ENCODE data around the gene ZBTB12.
"Not testable (repeated sequence)": the region's sequence is repeated elsewhere in the genome, so short reads cannot be mapped to it uniquely, and the experiment has no call there.

The ZBTB12 gene

DNA sequence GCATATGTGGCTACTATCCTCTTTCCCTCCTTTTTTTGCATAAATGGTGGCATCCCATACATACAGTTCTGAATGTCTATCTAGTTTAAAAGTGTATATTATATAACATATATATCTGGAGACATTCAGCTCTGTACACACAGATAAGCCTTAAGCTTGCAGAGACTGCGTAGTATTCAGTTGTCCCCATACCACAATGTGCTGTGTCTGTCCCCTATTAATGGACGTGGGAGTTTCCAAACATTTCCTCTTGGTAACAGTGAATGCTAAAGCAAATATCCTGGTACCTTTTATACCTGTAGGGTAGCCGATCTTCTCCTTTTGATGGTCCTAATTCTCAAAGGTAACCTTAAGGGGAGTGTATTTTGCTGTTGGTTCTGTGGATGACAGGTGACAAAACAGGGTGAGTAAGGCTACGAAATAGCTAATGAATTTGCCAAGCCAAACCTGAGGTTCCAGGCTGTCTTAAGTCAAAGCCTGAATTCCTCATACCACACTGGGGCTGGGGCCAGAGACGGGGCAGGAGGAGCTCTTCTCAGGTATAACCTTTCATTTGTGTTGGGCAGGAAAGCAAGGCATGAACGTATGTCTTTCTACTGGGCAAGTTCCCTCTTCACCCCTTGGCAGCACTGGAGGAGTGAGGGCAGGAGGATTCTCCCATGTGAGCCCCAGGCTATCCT is 17.9 kb upstream of the ZBTB12 start:
- H3K4me3 ChIP-seq (ENCODE audit: low read depth in 1 of 2, low read length in 2 of 2) = no peak overlapping the region
- H3K27ac ChIP-seq (ENCODE audit: low read length) = no peak overlapping the region
- H3K27me3 ChIP-seq (ENCODE audit: low read depth, low read length) = no peaks in the 10 kb centered on the region
- H3K4me1 ChIP-seq (ENCODE audit: control insufficient read depth in 1 of 2, insufficient read depth in 2 of 2, low read length in 2 of 2) = no peaks in the 10 kb centered on the region
- no peaks in the 10 kb centered on the region for H3K36me3 ChIP-seq (ENCODE audit: control insufficient read depth in 1 of 2, insufficient read depth in 2 of 2, low read length in 2 of 2)
- H3K9me3 ChIP-seq (ENCODE audit: control insufficient read depth in 1 of 2, low read length in 2 of 2) = no peaks in the 10 kb centered on the region

DNA sequence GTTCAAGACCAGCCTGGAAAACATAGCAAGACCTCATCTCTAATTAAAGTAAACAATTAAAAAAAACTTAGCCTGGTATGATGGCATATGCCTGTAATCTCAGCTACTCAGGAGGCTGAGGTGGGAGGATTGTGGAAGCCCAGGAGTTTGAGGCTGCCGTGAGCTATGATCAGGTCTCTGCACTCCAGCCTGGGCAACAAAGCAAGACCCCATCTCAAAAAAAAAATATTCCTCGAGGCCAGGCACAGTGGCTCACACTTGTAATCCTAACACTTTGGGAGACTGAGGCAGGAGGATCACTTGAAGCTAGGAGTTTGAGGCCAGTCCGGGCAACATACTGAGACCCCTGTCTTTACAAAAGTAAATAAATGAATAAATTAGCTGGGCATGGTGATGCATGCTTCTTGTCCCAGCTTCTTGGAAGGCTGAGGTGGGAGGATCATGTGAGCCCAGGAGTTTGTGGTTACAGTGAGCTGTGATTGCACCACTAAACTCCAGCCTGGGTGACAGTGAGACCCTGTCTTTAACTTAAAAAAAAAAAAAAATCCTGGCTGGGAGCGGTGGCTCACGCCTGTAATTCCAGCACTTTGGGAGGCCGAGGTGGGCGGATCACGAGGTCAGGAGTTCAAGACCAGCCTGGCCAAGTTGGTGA is 16.3 kb upstream of the ZBTB12 start:
- H3K4me3 ChIP-seq (ENCODE audit: low read depth in 1 of 2, low read length in 2 of 2) = no peak overlapping the region
- no peaks in the 10 kb centered on the region for H3K27me3 ChIP-seq (ENCODE audit: low read depth, low read length)
- no peaks in the 10 kb centered on the region for H3K4me1 ChIP-seq (ENCODE audit: control insufficient read depth in 1 of 2, insufficient read depth in 2 of 2, low read length in 2 of 2)
- no peaks in the 10 kb centered on the region for H3K36me3 ChIP-seq (ENCODE audit: control insufficient read depth in 1 of 2, insufficient read depth in 2 of 2, low read length in 2 of 2)
- no peaks in the 10 kb centered on the region for H3K9me3 ChIP-seq (ENCODE audit: control insufficient read depth in 1 of 2, low read length in 2 of 2)
- H3K27ac ChIP-seq (ENCODE audit: low read length) = no peak overlapping the region

DNA sequence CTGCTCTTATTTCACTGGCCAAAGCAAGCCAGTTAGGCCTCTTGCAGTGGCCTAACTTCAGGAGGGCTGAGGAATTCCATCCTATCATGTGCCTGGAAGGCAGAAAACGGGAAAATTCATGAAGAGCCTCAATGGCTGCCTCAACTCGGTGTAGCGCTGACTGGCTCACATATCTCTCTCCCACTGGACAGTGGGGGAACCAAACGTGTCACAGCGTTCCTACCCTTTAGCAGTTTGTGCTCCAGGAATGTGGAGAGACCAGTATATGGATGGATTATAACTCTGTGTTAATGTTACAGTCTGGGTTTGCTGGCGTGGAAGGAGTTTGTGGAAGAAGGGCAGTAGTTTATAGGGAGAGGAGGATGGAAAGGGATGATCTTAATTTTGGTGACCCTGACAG is 13.9 kb upstream of the ZBTB12 start:
- H3K4me3 ChIP-seq (ENCODE audit: low read depth in 1 of 2, low read length in 2 of 2) = no peak overlapping the region
- no peaks in the 10 kb centered on the region for H3K36me3 ChIP-seq (ENCODE audit: control insufficient read depth in 1 of 2, insufficient read depth in 2 of 2, low read length in 2 of 2)
- H3K9me3 ChIP-seq (ENCODE audit: control insufficient read depth in 1 of 2, low read length in 2 of 2) = no peaks in the 10 kb centered on the region
- no peaks in the 10 kb centered on the region for H3K4me1 ChIP-seq (ENCODE audit: control insufficient read depth in 1 of 2, insufficient read depth in 2 of 2, low read length in 2 of 2)
- H3K27ac ChIP-seq (ENCODE audit: low read length) = no peak overlapping the region
- no peaks in the 10 kb centered on the region for H3K27me3 ChIP-seq (ENCODE audit: low read depth, low read length)

DNA sequence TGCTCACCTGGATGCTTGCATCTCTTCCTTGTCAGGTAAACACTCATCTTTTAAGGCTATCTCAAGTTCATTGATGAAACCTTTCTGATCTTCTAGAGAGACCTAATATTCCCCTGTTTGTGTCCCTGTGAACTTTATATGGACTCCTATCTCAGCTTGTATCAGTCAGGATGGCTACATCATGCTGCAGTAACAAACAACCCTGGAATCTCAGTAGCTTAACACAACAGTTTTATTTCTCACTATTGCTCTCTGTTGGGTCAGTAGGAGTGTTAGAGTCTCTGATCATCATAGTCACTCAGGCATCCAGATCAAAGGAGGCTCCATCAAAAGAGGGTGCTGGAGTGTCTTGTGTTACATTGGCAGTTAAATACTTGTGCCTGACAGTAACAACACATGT is 13.5 kb upstream of the ZBTB12 start:
- Histone ChIP-seq H3K27me3 (ENCODE audit: low read depth, low read length) (no peaks in the 10 kb centered on the region), H3K36me3 (ENCODE audit: control insufficient read depth in 1 of 2, insufficient read depth in 2 of 2, low read length in 2 of 2) (no peaks in the 10 kb centered on the region), H3K4me3 (ENCODE audit: low read depth in 1 of 2, low read length in 2 of 2) (no peak overlapping the region), H3K4me1 (ENCODE audit: control insufficient read depth in 1 of 2, insufficient read depth in 2 of 2, low read length in 2 of 2) (no peaks in the 10 kb centered on the region), H3K27ac (ENCODE audit: low read length) (no peak overlapping the region), H3K9me3 (ENCODE audit: control insufficient read depth in 1 of 2, low read length in 2 of 2) (no peaks in the 10 kb centered on the region)

DNA sequence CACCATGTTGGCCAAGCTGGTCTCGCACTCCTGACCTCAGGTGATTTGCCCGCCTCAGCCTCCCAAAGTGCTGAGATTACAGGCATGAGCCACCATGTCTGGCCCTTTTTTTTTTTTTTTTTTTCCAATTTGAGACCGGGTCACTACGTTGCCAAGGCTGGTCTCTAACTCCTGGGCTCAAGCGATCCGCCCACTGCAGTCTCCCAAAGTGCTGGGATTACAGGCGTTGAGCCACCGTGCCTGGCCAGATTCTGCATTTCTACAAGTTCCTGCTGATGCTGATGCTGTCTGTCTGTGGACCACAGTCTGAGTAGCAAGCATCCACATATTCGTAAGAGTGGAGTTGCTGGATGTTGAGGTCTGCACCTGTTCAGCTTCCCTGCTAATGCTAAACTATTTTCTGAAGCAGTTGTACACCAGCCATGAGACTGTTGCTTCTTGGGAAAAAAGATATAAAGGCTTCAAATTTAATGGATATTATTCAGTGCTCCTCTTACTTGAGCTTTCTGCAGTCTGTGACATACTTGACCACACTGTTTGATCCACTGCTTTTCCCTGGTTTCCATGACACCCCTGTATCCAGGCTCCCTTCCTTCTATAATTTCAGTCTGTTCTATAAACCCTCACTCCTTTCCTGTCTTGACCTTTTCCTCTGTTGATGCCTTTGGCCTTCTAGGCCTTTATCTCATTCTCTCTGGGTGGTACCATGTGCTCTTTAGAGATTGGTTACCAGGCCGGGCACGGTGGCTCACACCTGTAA is 10.1 kb upstream of the ZBTB12 start:
- H3K4me1 ChIP-seq (ENCODE audit: control insufficient read depth in 1 of 2, insufficient read depth in 2 of 2, low read length in 2 of 2) = no peaks in the 10 kb centered on the region
- H3K36me3 ChIP-seq (ENCODE audit: control insufficient read depth in 1 of 2, insufficient read depth in 2 of 2, low read length in 2 of 2) = no peaks in the 10 kb centered on the region
- H3K9me3 ChIP-seq (ENCODE audit: control insufficient read depth in 1 of 2, low read length in 2 of 2) = no peaks in the 10 kb centered on the region
- no peaks in the 10 kb centered on the region for H3K27me3 ChIP-seq (ENCODE audit: low read depth, low read length)
- H3K27ac ChIP-seq (ENCODE audit: low read length) = no peak overlapping the region
- H3K4me3 ChIP-seq (ENCODE audit: low read depth in 1 of 2, low read length in 2 of 2) = no peak overlapping the region

DNA sequence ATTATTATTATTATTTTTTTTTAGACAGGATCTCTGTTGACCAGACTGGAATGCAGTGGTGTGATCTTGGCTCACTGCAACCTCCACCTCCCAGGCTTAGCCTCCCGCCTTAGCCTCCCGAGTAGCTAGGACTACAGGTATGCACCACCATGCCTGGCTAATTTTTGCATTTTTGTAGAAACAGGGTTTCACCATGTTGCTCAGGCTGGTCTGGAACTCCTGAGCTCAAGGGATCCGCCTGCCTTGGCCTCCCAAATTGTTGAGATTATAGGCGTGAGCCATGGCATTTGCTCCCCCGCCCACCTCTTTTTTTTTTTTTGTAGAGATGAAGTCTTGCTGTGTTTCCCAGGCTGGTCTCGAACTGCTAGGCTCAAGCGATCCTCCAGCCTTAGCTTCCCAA is 7.4 kb upstream of the ZBTB12 start:
- not testable (repeated sequence) for H3K36me3 ChIP-seq (ENCODE audit: control insufficient read depth in 1 of 2, insufficient read depth in 2 of 2, low read length in 2 of 2); H3K4me3 ChIP-seq (ENCODE audit: low read depth in 1 of 2, low read length in 2 of 2); H3K4me1 ChIP-seq (ENCODE audit: control insufficient read depth in 1 of 2, insufficient read depth in 2 of 2, low read length in 2 of 2); H3K27me3 ChIP-seq (ENCODE audit: low read depth, low read length); H3K9me3 ChIP-seq (ENCODE audit: control insufficient read depth in 1 of 2, low read length in 2 of 2); H3K27ac ChIP-seq (ENCODE audit: low read length)

DNA sequence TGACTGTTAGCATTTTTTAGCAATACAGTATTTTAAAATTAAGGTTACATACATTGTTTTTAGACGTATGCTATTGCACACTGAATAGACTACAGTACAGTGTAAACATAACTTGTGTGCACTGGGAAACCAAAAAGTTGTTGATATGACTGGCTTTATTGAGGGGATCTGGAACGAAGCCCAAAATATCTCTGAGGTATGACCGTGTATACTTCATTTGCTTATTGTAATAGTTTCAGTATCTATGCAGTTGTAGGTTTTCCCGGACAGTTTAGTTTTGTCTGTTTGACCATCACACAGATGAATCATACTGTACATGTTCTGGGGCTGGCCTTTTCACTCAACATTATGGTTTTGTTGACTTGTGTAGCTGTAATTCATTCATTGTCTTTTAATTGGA is 6.9 kb upstream of the ZBTB12 start:
- Histone ChIP-seq H3K9me3 (ENCODE audit: control insufficient read depth in 1 of 2, low read length in 2 of 2) (no peaks in the 10 kb centered on the region), H3K4me3 (ENCODE audit: low read depth in 1 of 2, low read length in 2 of 2) (no peak overlapping the region), H3K27me3 (ENCODE audit: low read depth, low read length) (no peaks in the 10 kb centered on the region), H3K27ac (ENCODE audit: low read length) (no peak overlapping the region), H3K36me3 (ENCODE audit: control insufficient read depth in 1 of 2, insufficient read depth in 2 of 2, low read length in 2 of 2) (no peaks in the 10 kb centered on the region), H3K4me1 (ENCODE audit: control insufficient read depth in 1 of 2, insufficient read depth in 2 of 2, low read length in 2 of 2) (no peaks in the 10 kb centered on the region)

DNA sequence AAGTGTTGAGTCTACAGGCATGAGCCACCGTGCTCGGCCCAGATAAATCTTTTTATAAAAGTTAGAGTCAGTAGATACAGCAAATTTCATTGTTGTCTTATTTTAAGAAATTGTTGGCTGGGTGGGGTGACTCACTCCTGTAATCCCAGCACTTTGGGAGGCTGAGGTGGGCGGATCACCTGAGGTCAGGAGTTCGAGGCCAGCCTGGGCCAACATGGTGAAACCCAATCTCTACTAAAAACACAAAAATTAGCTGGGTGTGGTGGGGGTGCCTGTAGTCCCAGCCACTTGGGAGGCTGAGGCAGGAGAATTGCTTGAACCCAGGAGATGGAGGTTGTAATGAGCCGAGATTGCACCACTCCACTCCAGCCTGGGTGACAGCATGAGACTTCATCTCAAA is 6.4 kb upstream of the ZBTB12 start:
- H3K4me1 ChIP-seq (ENCODE audit: control insufficient read depth in 1 of 2, insufficient read depth in 2 of 2, low read length in 2 of 2); H3K36me3 ChIP-seq (ENCODE audit: control insufficient read depth in 1 of 2, insufficient read depth in 2 of 2, low read length in 2 of 2); H3K27ac ChIP-seq (ENCODE audit: low read length); H3K9me3 ChIP-seq (ENCODE audit: control insufficient read depth in 1 of 2, low read length in 2 of 2); H3K27me3 ChIP-seq (ENCODE audit: low read depth, low read length); H3K4me3 ChIP-seq (ENCODE audit: low read depth in 1 of 2, low read length in 2 of 2): not testable (repeated sequence)

DNA sequence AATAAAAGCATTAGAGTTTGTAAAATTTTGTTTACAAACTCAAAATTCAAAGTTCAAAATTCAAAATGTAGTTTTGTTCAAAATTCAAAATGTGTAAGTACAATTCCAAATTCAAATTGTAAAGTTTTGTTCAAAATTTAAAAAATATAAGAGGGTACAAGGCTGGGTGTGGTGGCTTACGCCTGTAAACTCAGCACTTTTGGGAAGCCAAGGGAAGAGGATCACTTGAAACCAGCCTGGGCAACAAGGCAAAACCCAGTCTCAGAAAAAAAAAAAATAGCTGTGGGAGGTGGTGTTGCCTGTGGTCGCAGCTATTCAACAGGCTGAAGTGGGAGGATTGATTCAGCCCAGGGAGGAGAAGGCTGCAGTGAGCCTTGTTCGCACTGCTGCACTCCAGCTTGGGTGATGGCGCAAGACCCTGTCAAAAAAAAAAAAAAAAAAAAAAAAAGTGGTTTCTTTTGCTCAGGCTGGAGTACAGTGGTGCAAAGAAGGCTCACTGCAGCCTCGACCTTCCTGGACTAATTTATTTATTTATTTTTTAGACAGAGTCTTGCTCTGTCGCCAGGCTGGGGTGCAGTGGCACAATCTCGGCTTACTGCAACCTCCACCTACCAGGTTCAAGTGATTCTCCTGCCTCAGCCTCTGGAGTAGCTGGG is 5.4 kb upstream of the ZBTB12 start:
- H3K27ac ChIP-seq (ENCODE audit: low read length) = no peak overlapping the region

DNA sequence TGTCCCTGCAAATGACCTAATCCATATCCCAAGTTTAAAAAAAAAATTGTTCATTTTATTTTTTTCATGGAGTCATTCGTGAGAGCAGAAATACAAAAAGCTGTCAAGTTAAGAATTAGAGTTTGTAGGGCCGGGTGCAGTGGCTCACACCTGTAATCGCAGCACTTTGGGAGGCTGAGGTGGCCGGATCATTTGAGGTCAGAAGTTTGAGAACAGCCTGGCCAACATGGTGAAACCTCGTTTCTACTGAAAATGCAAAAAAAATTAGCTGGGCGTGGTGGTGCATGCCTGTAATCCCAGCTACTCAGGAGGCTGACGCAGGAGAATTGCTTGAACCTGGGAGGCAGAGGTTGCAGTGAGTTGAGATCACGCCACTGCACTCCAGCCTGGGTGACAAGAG is 4.8 kb upstream of the ZBTB12 start:
- H3K27ac ChIP-seq (ENCODE audit: low read length); H3K36me3 ChIP-seq (ENCODE audit: control insufficient read depth in 1 of 2, insufficient read depth in 2 of 2, low read length in 2 of 2); H3K27me3 ChIP-seq (ENCODE audit: low read depth, low read length); H3K4me3 ChIP-seq (ENCODE audit: low read depth in 1 of 2, low read length in 2 of 2); H3K9me3 ChIP-seq (ENCODE audit: control insufficient read depth in 1 of 2, low read length in 2 of 2); H3K4me1 ChIP-seq (ENCODE audit: control insufficient read depth in 1 of 2, insufficient read depth in 2 of 2, low read length in 2 of 2): not testable (repeated sequence)

More for the DNA sequence above, 5.4 kb upstream of the ZBTB12 start:
- no peaks in the 10 kb centered on the region for H3K36me3 ChIP-seq (ENCODE audit: control insufficient read depth in 1 of 2, insufficient read depth in 2 of 2, low read length in 2 of 2)
- H3K4me1 ChIP-seq (ENCODE audit: control insufficient read depth in 1 of 2, insufficient read depth in 2 of 2, low read length in 2 of 2) = peaks cover 4 to 6% of the 10 kb centered on the region in 2 donors
- H3K4me3 ChIP-seq (ENCODE audit: low read depth in 1 of 2, low read length in 2 of 2) = no peak overlapping the region
- no peaks in the 10 kb centered on the region for H3K9me3 ChIP-seq (ENCODE audit: control insufficient read depth in 1 of 2, low read length in 2 of 2)
- no peaks in the 10 kb centered on the region for H3K27me3 ChIP-seq (ENCODE audit: low read depth, low read length)

DNA sequence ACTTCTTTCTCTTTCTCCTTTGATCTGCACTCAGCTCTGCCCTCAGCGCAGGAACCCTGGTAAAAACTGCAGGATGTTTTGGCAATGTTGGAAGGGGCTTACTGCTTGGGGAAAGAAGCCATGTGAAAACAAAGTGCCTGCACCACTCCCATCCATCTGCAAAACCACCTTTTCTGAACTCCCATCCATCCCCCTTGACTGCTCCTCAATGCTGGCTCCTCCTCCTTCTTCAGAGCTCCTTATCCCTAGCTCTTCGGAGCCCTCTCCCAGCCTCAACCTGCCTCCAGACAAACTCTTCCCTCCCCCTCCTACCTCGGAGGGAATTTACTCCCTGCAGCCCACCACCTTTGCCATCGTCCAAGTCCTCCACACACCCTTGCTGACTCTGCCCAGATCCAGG is 4.2 kb upstream of the ZBTB12 start:
- no peak overlapping the region for H3K4me3 ChIP-seq (ENCODE audit: low read depth in 1 of 2, low read length in 2 of 2)
- H3K36me3 ChIP-seq (ENCODE audit: control insufficient read depth in 1 of 2, insufficient read depth in 2 of 2, low read length in 2 of 2) = no peaks in the 10 kb centered on the region
- no peaks in the 10 kb centered on the region for H3K9me3 ChIP-seq (ENCODE audit: control insufficient read depth in 1 of 2, low read length in 2 of 2)
- H3K4me1 ChIP-seq (ENCODE audit: control insufficient read depth in 1 of 2, insufficient read depth in 2 of 2, low read length in 2 of 2) = peaks cover 4 to 9% of the 10 kb centered on the region in 2 donors
- H3K27me3 ChIP-seq (ENCODE audit: low read depth, low read length) = no peaks in the 10 kb centered on the region
- no peak overlapping the region for H3K27ac ChIP-seq (ENCODE audit: low read length)
